Measurements from ENCODE around the gene CHST11.
"Not testable (repeated sequence)": the region's sequence is repeated elsewhere in the genome, so short reads cannot be mapped to it uniquely, and the experiment has no call there.

Gene CHST11

DNA sequence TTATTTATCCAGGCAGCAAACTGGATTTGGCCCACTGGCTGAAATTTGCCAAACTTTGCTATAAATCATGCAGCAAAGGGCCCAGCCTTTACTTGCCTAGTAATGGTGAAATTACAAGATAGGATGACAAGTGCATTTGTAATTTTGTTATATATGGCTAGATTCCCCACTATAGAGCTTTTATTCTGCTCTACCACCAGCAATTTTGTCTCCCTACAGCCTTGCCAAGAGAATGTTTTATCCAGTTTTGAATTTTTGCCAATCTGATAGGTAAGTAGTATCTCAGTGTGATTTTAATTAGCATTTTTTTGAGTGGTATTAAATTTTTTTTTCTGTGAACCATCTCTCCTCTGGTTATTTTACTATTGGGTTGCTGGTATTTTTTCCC, 339.7 kb downstream of the CHST11 start:
- no peaks in the 10 kb centered on the region for H3K9me3 ChIP-seq (ENCODE audit: control insufficient read depth in 2 of 2, low read length in 2 of 2)
- H3K4me3 ChIP-seq (ENCODE audit: low read length in 2 of 2), result no peak overlapping the region
- H3K4me1 ChIP-seq (ENCODE audit: control insufficient read depth, insufficient read depth, low read length), result peaks cover 11% of the 10 kb centered on the region
- H3K9ac ChIP-seq (ENCODE audit: low read length in 2 of 2), result no peak overlapping the region
- no peaks in the 10 kb centered on the region for H3K27me3 ChIP-seq (ENCODE audit: control insufficient read depth in 1 of 2, insufficient read depth in 2 of 2, low read length in 2 of 2)
- H3K27ac ChIP-seq (ENCODE audit: low read length), result no peak overlapping the region
- no peaks in the 10 kb centered on the region for H3K36me3 ChIP-seq (ENCODE audit: control insufficient read depth in 2 of 2, insufficient read depth in 2 of 2, low read length in 2 of 2)

GRCh38 chr12:104799458-104799857, 342.7 kb downstream of the CHST11 start:
- no peaks in the 10 kb centered on the region for H3K9me3 ChIP-seq (ENCODE audit: control insufficient read depth in 2 of 2, low read length in 2 of 2)
- H3K27me3 ChIP-seq (ENCODE audit: control insufficient read depth in 1 of 2, insufficient read depth in 2 of 2, low read length in 2 of 2), result no peaks in the 10 kb centered on the region
- H3K27ac ChIP-seq (ENCODE audit: low read length), result no peak overlapping the region
- H3K4me1 ChIP-seq (ENCODE audit: control insufficient read depth, insufficient read depth, low read length), result peaks cover 5% of the 10 kb centered on the region
- no peaks in the 10 kb centered on the region for H3K36me3 ChIP-seq (ENCODE audit: control insufficient read depth in 2 of 2, insufficient read depth in 2 of 2, low read length in 2 of 2)
- H3K9ac ChIP-seq (ENCODE audit: low read length in 2 of 2), result no peak overlapping the region
- no peak overlapping the region for H3K4me3 ChIP-seq (ENCODE audit: low read length in 2 of 2)

DNA sequence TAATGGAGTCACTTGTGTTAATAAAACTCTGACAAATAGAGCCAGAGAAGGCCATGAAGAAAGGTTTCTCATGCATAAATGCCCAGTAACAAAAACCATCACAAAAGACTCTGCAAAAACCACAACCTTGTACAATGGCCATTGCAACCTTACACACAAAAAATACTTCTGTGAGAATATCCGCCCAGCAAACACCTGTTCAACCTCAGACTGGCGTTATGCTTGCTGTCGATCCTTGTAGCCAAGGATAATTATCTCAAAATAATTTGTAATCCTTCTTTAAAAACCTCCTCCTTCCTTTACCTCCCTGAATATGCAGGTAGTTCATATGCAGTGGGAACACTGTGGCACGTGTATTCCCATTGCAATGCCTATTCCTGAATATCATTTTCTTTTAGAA, 344.3 kb downstream of the CHST11 start:
- H3K9ac ChIP-seq (ENCODE audit: low read length in 2 of 2), result no peak overlapping the region
- no peaks in the 10 kb centered on the region for H3K36me3 ChIP-seq (ENCODE audit: control insufficient read depth in 2 of 2, insufficient read depth in 2 of 2, low read length in 2 of 2)
- no peaks in the 10 kb centered on the region for H3K27me3 ChIP-seq (ENCODE audit: control insufficient read depth in 1 of 2, insufficient read depth in 2 of 2, low read length in 2 of 2)
- no peaks in the 10 kb centered on the region for H3K9me3 ChIP-seq (ENCODE audit: control insufficient read depth in 2 of 2, low read length in 2 of 2)
- no peak overlapping the region for H3K27ac ChIP-seq (ENCODE audit: low read length)
- no peak overlapping the region for H3K4me3 ChIP-seq (ENCODE audit: low read length in 2 of 2)
- H3K4me1 ChIP-seq (ENCODE audit: control insufficient read depth, insufficient read depth, low read length), result no peaks in the 10 kb centered on the region

DNA sequence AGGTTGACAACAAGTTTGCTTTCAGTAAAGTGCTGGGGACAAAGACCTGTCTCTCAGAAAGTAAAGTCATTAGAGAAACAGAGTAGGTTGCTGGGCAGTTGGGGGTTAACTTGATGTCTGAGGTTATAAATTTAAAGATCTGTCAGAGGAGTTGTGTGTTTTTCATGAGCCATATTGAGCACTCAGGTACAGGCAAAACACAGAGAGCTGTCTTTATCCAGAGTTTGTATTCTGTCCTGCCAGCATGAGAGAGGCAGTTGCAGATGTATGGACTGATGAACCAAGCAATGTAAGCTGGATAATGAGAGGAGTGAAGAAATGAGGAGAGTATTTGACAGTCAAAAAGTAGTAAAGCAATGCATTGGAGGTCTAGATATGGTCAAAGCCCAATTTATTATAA, 344.7 kb downstream of the CHST11 start:
- Histone ChIP-seq H3K27ac (ENCODE audit: low read length) (no peak overlapping the region), H3K4me1 (ENCODE audit: control insufficient read depth, insufficient read depth, low read length) (no peaks in the 10 kb centered on the region), H3K4me3 (ENCODE audit: low read length in 2 of 2) (no peak overlapping the region), H3K27me3 (ENCODE audit: control insufficient read depth in 1 of 2, insufficient read depth in 2 of 2, low read length in 2 of 2) (no peaks in the 10 kb centered on the region), H3K9me3 (ENCODE audit: control insufficient read depth in 2 of 2, low read length in 2 of 2) (no peaks in the 10 kb centered on the region), H3K36me3 (ENCODE audit: control insufficient read depth in 2 of 2, insufficient read depth in 2 of 2, low read length in 2 of 2) (no peaks in the 10 kb centered on the region), H3K9ac (ENCODE audit: low read length in 2 of 2) (no peak overlapping the region)

- no peaks in the 10 kb centered on the region for H3K36me3 ChIP-seq (ENCODE audit: control insufficient read depth in 2 of 2, insufficient read depth in 2 of 2, low read length in 2 of 2)
- H3K9ac ChIP-seq (ENCODE audit: low read length in 2 of 2), result no peak overlapping the region
- no peaks in the 10 kb centered on the region for H3K4me1 ChIP-seq (ENCODE audit: control insufficient read depth, insufficient read depth, low read length)
- no peak overlapping the region for H3K27ac ChIP-seq (ENCODE audit: low read length)
- no peaks in the 10 kb centered on the region for H3K27me3 ChIP-seq (ENCODE audit: control insufficient read depth in 1 of 2, insufficient read depth in 2 of 2, low read length in 2 of 2)
- no peak overlapping the region for H3K4me3 ChIP-seq (ENCODE audit: low read length in 2 of 2)
- no peaks in the 10 kb centered on the region for H3K9me3 ChIP-seq (ENCODE audit: control insufficient read depth in 2 of 2, low read length in 2 of 2)
Observed at GRCh38 chr12:104802208-104802607, 345.5 kb downstream of the CHST11 start.

- Histone ChIP-seq H3K4me1 (ENCODE audit: control insufficient read depth, insufficient read depth, low read length) (no peaks in the 10 kb centered on the region), H3K27me3 (ENCODE audit: control insufficient read depth in 1 of 2, insufficient read depth in 2 of 2, low read length in 2 of 2) (no peaks in the 10 kb centered on the region), H3K27ac (ENCODE audit: low read length) (no peak overlapping the region), H3K9ac (ENCODE audit: low read length in 2 of 2) (no peak overlapping the region), H3K4me3 (ENCODE audit: low read length in 2 of 2) (no peak overlapping the region), H3K36me3 (ENCODE audit: control insufficient read depth in 2 of 2, insufficient read depth in 2 of 2, low read length in 2 of 2) (no peaks in the 10 kb centered on the region), H3K9me3 (ENCODE audit: control insufficient read depth in 2 of 2, low read length in 2 of 2) (no peaks in the 10 kb centered on the region)
Observed at GRCh38 chr12:104805186-104805585, 348.4 kb downstream of the CHST11 start.

DNA sequence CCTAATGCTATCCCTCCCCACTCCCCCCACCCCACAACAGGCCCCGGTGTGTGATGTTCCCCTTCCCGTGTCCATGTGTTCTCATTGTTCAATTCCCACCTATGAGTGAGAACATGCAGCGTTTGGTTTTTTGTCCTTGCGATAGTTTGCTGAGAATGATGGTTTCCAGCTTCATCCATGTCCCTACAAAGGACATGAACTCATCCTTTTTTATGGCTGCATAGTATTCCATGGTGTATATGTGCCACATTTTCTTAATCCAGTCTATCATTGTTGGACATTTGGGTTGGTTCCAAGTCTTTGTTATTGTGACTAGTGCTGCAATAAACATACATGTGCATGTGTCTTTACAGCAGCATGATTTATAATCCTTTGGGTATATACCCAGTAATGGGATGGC, 349.4 kb downstream of the CHST11 start:
- H3K27ac ChIP-seq (ENCODE audit: low read length); H3K9ac ChIP-seq (ENCODE audit: low read length in 2 of 2); H3K36me3 ChIP-seq (ENCODE audit: control insufficient read depth in 2 of 2, insufficient read depth in 2 of 2, low read length in 2 of 2); H3K27me3 ChIP-seq (ENCODE audit: control insufficient read depth in 1 of 2, insufficient read depth in 2 of 2, low read length in 2 of 2); H3K4me1 ChIP-seq (ENCODE audit: control insufficient read depth, insufficient read depth, low read length); H3K9me3 ChIP-seq (ENCODE audit: control insufficient read depth in 2 of 2, low read length in 2 of 2); H3K4me3 ChIP-seq (ENCODE audit: low read length in 2 of 2): not testable (repeated sequence)

DNA sequence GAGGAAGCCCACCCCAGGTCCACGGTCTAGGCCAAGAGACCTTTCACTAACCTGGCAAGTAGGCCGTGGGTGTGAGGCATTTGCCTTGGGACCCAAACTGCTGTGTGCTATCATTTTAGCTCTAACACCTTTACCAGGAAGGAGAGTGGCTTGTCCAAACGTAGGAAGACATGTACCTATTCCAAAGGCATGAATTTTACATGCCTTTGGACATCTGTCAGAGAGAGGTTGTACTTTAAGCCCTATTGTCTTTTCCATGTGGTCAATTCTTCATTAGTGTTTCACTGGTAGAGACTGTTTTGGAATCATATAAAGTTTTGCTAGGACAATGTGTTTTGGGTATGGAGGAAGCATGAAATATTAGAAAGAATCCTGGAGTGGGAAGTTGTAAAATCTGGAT, 352.5 kb downstream of the CHST11 start:
- no peak overlapping the region for H3K27ac ChIP-seq (ENCODE audit: low read length)
- H3K4me1 ChIP-seq (ENCODE audit: control insufficient read depth, insufficient read depth, low read length), result no peaks in the 10 kb centered on the region
- H3K9me3 ChIP-seq (ENCODE audit: control insufficient read depth in 2 of 2, low read length in 2 of 2), result no peaks in the 10 kb centered on the region
- no peak overlapping the region for H3K9ac ChIP-seq (ENCODE audit: low read length in 2 of 2)
- no peaks in the 10 kb centered on the region for H3K36me3 ChIP-seq (ENCODE audit: control insufficient read depth in 2 of 2, insufficient read depth in 2 of 2, low read length in 2 of 2)
- H3K27me3 ChIP-seq (ENCODE audit: control insufficient read depth in 1 of 2, insufficient read depth in 2 of 2, low read length in 2 of 2), result no peaks in the 10 kb centered on the region
- H3K4me3 ChIP-seq (ENCODE audit: low read length in 2 of 2), result no peak overlapping the region

DNA sequence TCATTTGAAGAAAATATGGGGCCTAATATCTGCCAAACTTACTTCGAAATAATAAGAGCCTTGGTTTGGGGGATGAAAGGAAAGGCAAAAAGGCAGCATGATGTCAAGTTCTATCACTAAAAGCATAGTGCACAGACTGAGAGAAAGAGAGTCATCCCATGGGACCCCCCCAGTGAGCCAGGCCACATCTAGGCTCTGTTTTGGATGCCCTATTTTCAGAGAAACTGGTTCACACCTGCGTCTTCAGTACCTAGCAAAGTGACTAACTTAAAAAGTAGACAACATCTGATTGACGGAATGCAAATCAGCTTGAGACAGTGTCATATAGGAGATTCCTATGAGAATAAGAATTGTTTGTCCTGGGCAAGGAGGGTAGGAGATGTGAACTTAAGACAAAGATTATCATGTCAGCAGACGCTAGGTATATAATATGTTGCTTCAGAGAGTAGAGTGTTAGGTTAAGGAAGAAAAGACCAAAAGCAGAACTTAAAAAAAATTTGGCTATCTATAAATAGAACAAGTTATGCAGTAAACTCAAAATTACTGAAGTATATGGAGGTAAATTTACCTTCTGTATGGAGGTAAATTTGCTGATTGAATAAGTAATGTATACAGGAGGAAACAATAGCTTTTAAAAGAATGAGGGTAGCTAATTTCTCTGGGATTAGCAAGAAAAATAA, 353.1 kb downstream of the CHST11 start:
- Histone ChIP-seq H3K27me3 (ENCODE audit: control insufficient read depth in 1 of 2, insufficient read depth in 2 of 2, low read length in 2 of 2) (no peaks in the 10 kb centered on the region), H3K9me3 (ENCODE audit: control insufficient read depth in 2 of 2, low read length in 2 of 2) (no peaks in the 10 kb centered on the region), H3K36me3 (ENCODE audit: control insufficient read depth in 2 of 2, insufficient read depth in 2 of 2, low read length in 2 of 2) (no peaks in the 10 kb centered on the region), H3K4me1 (ENCODE audit: control insufficient read depth, insufficient read depth, low read length) (no peaks in the 10 kb centered on the region), H3K4me3 (ENCODE audit: low read length in 2 of 2) (no peak overlapping the region), H3K27ac (ENCODE audit: low read length) (no peak overlapping the region), H3K9ac (ENCODE audit: low read length in 2 of 2) (no peak overlapping the region)

Data from stomach smooth muscle (tissue), 2 donors.